Upper lobe of right lung (tissue), 1 donor: Measurements from ENCODE around the gene WDR62. TPM values are rescaled to one million over a fixed set of nuclear protein-coding genes. Genes with fewer than 3 reads are reported as not detected.

Experiments
- ATAC-seq: fragments of 200-7000 bp; cut with Tn5 transposase; one replicate; pipeline ENCODE4 v1.9.1; 2020; ENCODE audit warnings: mild to moderate bottlenecking, moderate library complexity
- DNase-seq: peaks from one replicate; pipeline ENCODE4 v3.0.0-alpha.2; 2020
- H3K27ac ChIP-seq: fragments of 200-600 bp; one replicate; pipeline ENCODE4 v1.8.0; 2022
- H3K27me3 ChIP-seq: fragments of 200-600 bp; one replicate; pipeline ENCODE4 v1.8.0; 2022; ENCODE audit warnings: mild to moderate bottlenecking
- H3K36me3 ChIP-seq: fragments of 200-600 bp; one replicate; pipeline ENCODE4 v1.8.0; 2022
- H3K4me1 ChIP-seq: fragments of 200-600 bp; one replicate; pipeline ENCODE4 v1.8.0; 2022
- H3K4me3 ChIP-seq: fragments of 200-600 bp; one replicate; pipeline ENCODE4 v1.8.0; 2022; ENCODE audit warnings: mild to moderate bottlenecking
- H3K9me3 ChIP-seq: fragments of 200-600 bp; one replicate; pipeline ENCODE4 v1.8.0; 2022
- CTCF ChIP-seq: fragments of 200-600 bp; IDR thresholded peaks from one replicate; pipeline ENCODE4 v1.8.0; 2022; ENCODE audit warnings: antibody characterized with exemption
- intact Hi-C: fragments of 100-400 bp; cut with DNase I; formaldehyde crosslinking; loops from one replicate; pipeline ENCODE4 v1.11.0; 2022
- total RNA-seq: library from RNA; stranded (reverse); fragmentation: NEBNext Ultra II Directional; extraction: Animal tissue kit (Norgen Biotek cat#: 25700); gene quantifications from one replicate; pipeline ENCODE4 v1.2.1, GENCODE V29; 2021
- donor health status: DM: no; HTN: yes; CAD: no; lungs with severe emphysema.

Gene WDR62
- total RNA-seq, 1 donor from 2014 or later = 0.93 TPM

DNA sequence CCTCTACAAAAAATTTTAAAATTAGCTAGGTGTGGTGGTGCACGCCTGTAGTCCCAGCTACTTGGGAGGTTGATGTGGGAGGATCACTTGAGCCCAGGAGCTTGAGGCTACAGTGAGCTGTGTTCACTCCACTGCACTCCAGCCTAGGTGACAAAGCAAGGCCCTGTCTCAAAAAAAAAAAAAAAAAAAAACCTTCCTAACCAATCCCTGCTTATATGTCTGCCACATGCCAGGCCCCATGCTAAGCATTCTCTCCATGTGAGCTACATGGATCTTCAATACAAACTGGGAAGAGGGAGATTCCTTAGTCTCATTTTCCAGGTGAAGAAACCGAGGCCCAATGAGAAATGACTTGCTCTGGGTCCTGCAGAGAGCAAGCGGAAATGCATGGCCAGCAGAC lies 54.0 kb downstream of the WDR62 start:
- H3K27me3 ChIP-seq = no peaks in the 10 kb centered on the region
- ATAC-seq (no peak), DNase-seq (no peak)
- H3K4me3 ChIP-seq = no peak overlapping the region
- intact Hi-C loops = no loop called here
- no peak for TF ChIP-seq CTCF
- H3K27ac ChIP-seq = no peak overlapping the region
- H3K36me3 ChIP-seq = peaks cover 12% of the 10 kb centered on the region
- no peaks in the 10 kb centered on the region for H3K9me3 ChIP-seq
- no peaks in the 10 kb centered on the region for H3K4me1 ChIP-seq

- H3K27ac ChIP-seq = no peak within 1 kb of the TSS
- H3K4me1 ChIP-seq = no peaks in the 10 kb centered on the region
- no peak within 1 kb of the TSS for H3K4me3 ChIP-seq
- H3K9me3 ChIP-seq = no peaks in the 10 kb centered on the region
- intact Hi-C loops = no loop called here
- TF ChIP-seq CTCF = no peak
- no peak for DNase-seq
- no peak for ATAC-seq
- peaks cover 12% of the 10 kb centered on the region for H3K36me3 ChIP-seq
- H3K27me3 ChIP-seq = no peaks in the 10 kb centered on the region
Measured at GRCh38 chr19:36110487-36111199, 55.9 kb downstream of the WDR62 start, which contains the start of gene OVOL3. Gene OVOL3 (plus strand): TSS chr19:36111143. CDS start chr19:36111203, 60 bp downstream.

DNA sequence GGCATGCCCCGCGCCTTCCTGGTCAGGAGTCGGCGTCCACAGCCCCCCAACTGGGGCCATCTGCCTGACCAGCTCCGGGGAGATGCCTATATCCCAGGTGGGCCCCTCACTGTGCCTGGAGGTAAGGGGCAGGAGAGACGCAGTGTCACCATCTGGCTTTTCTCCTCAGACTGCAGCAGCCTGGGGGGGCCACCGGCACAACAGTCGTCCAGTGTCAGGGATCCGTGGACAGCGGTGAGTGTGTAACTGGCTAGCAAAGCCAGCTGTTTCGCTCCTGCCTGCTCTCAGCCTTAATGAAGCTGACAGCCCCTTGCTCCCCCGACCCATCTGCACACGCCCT lies 56.5 kb downstream of the WDR62 start:
- Histone ChIP-seq H3K9me3 (no peaks in the 10 kb centered on the region), H3K4me1 (peaks cover 3% of the 10 kb centered on the region), H3K4me3 (no peak overlapping the region), H3K27ac (no peak overlapping the region), H3K27me3 (no peaks in the 10 kb centered on the region), H3K36me3 (peaks cover 12% of the 10 kb centered on the region)
- no peak for DNase-seq
- intact Hi-C loops = no loop called here
- TF ChIP-seq CTCF = no peak
- ATAC-seq = no peak

DNA sequence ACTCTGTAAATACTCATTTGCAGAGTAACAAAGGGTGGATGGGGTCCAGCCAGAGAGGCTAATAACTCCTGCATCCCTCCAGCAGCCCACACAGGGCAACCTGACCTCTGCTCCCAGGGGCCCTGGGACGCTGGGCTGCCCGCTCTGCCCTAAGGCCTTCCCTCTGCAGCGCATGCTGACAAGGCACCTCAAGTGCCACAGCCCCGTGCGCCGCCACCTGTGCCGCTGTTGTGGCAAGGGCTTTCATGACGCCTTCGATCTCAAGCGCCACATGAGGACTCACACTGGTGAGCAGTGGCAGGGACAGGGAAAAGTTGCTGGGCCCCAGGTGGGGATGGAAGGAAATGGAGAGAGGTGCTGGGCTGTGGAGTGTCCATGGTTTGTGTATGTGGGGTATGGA lies 58.0 kb downstream of the WDR62 start:
- Histone ChIP-seq H3K9me3 (no peaks in the 10 kb centered on the region), H3K4me1 (peaks cover 12% of the 10 kb centered on the region), H3K27ac (no peak overlapping the region), H3K27me3 (no peaks in the 10 kb centered on the region), H3K36me3 (peaks cover 19% of the 10 kb centered on the region), H3K4me3 (no peak overlapping the region)
- ATAC-seq (no peak), DNase-seq (no peak)
- no peak for TF ChIP-seq CTCF
- intact Hi-C loops = no loop called here

DNA sequence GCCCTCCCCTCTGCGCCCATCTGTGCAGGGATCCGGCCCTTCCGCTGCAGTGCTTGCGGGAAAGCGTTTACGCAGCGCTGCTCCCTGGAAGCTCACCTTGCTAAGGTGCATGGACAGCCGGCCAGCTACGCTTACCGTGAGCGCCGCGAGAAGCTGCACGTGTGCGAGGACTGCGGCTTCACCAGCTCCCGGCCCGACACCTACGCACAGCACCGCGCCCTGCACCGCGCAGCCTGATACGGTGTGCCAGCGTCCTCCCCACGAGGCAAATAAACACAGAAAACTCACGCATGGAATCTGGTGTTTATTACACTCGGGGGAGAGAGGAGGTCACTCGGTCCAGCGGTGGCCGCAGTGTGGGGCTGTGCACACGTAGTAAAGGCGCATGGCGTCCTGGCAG lies 58.7 kb downstream of the WDR62 start:
- intact Hi-C loops = no loop called here
- no peak for DNase-seq
- H3K9me3 ChIP-seq = no peaks in the 10 kb centered on the region
- no peaks in the 10 kb centered on the region for H3K27me3 ChIP-seq
- H3K27ac ChIP-seq = no peak overlapping the region
- peaks cover 12% of the 10 kb centered on the region for H3K4me1 ChIP-seq
- ATAC-seq = no peak
- peaks cover 23% of the 10 kb centered on the region for H3K36me3 ChIP-seq
- H3K4me3 ChIP-seq = peak overlapping the region; percentile 77
- TF ChIP-seq CTCF = no peak
